GM18505 (cell line): ENCODE data around the gene CPA1.

Experiments used
- ATAC-seq: cut with Tn5 transposase; IDR thresholded peaks from one replicate; pipeline ENCODE4 v1.9.1; 2021; ENCODE audit not compliant: unreplicated experiment
- POLR2A ChIP-seq: IDR thresholded peaks from 4 replicates; pipeline ENCODE4 v1.6.1; 2011; ENCODE audit warnings: borderline replicate concordance; ENCODE audit not compliant: insufficient read depth, insufficient read length; ENCODE audit errors: extremely low read depth

The CPA1 gene

DNA sequence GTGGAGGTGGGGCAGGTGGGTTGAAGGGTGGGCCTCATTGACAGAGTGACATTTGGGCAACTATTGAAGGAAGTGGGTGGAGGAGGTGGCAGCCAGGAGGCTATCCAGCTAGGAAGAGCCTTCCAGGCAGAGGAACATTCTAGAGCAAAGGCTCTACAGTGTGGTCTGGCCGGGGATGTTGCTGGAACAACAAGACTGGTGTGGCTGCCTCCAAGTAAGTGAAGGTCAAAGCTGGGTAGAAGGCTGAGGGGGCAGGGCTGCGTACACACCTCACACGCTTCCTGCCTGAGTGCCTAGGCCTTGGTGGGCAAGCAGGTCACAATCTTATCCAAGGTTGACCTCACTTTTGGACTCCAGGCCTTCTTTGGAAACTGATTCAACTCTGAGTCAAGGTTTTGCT, 6.6 kb downstream of the CPA1 start:
- TF ChIP-seq POLR2A = no peak

GRCh38 chr7:130387306-130387627, 7.0 kb downstream of the CPA1 start:
- no peak for ATAC-seq
- TF ChIP-seq POLR2A = no peak

More for the DNA sequence above, 6.6 kb downstream of the CPA1 start:
- ATAC-seq = no peak

GRCh38 chr7:130387628-130388403, 7.5 kb downstream of the CPA1 start:
- no peak for ATAC-seq
- no peak for TF ChIP-seq POLR2A

- TF ChIP-seq POLR2A = no peak
- ATAC-seq = no peak
Measured at GRCh38 chr7:130388671-130389070, 8.4 kb downstream of the CPA1 start.

- no peak for TF ChIP-seq POLR2A
- ATAC-seq = no peak
Measured at GRCh38 chr7:130390486-130390885, 10.2 kb downstream of the CPA1 start.

DNA sequence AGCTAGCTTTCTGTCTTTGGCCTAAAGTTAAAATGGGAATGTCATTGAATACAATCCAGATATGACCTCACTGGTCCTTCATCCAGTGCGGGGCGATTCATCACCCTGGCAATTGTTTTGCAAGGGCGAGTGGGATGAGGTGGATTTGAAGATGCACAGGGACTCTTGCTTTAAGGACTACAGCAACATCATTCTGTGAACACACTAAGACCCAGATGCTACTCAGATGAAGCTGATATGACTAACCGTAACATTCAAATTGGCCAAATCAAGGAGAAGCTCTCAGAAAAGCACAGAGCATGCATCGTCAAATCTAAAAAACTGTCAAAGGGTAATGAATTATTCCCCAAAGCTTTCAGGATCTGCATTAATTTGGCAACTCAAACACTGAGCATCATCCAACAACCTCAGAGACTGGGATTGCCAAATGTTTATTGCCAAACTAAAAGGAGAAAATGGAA, 12.8 kb downstream of the CPA1 start:
- no peak for TF ChIP-seq POLR2A
- no peak for ATAC-seq

DNA sequence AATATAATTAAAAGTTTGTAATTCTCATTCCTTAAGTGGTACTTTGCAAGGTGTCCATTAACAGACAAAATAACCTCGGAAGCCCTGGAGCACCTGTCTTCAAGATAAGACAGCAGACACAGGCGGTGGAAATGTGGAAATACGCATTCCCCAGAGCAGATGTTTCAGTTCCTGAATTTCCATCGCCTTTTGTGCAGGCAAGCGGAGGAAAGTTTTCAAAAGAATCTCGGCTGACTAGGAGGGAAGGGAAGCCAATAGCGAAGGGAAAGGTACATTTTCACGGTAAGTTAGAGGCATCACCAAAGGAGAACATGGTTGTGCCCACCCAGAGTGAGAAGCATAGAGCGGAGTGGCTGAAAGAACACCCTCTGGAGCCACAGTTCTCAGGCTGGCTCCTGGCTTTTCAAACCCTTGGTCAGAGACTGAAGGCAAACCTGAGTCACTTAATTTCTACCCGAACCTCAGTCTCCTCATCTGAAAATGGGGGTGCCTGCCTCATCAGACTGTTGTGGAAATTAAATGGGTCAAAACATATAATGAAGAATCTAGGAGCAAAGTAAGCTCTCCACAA, 13.6 kb downstream of the CPA1 start:
- ATAC-seq = no peak
- TF ChIP-seq POLR2A = no peak

DNA sequence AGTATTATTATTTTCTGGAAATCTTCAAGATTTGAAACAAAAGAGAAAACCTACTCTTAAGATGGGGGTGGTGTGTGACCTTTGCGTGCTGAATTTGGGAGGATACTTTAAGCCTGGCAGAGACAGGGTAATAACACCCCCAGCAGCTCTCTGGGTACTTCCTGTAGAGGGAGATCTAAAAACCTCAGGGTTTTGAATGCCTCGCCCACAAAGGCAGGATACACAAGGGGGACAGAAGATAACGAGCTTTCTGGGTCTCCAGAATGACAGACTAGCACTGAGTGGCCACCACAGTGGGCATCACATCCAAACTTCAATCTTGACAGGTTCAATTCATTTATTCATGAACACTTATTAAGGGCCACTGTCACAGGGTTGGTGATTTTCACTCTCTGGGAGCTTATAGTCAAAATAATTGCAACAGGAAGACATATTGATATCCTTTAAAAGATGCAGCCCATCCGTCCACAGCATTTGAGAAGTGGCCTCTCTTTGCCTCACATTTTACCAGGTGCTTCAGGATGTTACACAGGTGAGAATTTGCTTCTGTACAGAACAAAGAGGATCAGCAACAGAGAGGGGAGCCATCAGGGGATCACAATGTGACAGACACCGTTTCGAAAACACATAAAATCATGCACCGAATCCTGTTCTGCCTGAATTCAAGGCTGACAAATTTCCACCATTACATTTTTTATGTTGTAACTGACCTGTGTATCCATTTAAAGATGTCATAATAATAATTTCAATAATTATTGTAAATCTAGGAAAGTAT, 14.3 kb downstream of the CPA1 start:
- TF ChIP-seq POLR2A = no peak
- no peak for ATAC-seq

DNA sequence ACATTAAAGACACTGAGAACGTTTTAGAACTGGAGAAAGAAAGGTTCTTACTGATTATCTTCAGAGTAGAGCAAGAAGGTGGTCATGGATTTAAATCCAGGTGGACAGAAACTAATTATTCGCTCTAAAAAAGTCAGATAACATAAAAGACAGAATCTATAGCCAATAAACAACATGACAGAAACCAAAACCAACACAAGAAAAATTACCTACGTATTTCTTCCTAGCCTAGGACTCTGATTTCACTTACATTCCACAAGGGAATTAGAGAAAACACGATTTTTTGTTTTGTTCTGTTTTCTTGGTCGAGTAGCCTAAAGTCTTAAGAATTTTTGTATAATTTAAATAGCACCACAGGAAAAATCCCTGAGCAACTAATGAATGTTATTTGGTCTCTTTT, 15.1 kb downstream of the CPA1 start:
- TF ChIP-seq POLR2A = no peak
- ATAC-seq = no peak

DNA sequence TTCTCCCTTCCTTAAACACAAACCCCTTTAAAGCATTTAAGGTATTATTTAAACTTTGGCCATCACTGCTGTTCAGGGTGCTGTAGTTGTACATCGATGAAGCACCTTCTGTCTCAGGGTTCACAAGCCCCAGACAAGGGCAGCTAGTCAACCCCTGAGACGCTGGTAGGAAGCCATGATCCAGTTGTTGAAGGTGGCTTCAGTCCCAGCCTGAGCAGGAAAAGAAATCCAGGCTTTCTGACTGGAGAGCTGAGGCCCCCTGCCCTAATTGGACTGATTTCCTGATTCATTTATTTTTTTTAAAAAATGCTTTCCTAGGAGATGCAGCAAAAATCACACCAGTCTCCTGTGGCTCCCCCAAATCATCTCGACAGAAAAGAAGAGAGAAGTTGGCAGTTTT, 15.8 kb downstream of the CPA1 start:
- ATAC-seq = no peak
- no peak for TF ChIP-seq POLR2A

DNA sequence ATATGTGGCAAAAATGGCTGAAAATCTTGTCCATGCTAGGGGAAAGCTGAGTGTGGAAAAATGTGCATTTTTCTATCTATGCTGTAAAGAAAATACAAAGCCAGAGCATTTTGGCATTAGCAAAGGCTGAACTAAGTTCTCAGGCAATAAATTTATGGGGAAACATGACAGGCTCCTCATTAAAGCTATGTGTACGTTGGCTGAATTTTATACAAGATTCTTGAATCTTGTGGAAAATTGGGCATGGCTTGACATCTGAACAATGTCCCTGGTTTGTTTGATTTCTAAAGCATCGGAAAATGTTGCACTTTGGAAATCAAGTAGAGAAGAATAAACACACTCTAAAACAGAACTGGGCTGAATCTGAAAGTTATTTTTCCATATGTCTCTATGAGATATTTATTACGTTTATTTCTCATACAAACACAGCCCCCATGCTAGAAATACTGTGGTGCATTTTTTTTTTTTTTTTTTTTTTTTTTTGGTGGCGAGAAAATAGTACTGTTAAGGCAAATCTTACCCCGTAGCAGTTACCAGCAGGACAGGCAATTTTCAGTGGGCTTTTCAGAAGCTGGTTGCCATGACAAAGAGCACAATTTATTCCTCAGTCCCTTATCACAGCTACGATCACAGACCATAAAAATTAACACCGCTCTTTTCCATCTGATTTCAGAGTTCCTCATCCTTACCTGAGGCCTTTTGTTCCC, 16.9 kb downstream of the CPA1 start:
- ATAC-seq = no peak
- no peak for TF ChIP-seq POLR2A

GRCh38 chr7:130397758-130398073, 17.4 kb downstream of the CPA1 start:
- TF ChIP-seq POLR2A = no peak
- ATAC-seq = no peak

DNA sequence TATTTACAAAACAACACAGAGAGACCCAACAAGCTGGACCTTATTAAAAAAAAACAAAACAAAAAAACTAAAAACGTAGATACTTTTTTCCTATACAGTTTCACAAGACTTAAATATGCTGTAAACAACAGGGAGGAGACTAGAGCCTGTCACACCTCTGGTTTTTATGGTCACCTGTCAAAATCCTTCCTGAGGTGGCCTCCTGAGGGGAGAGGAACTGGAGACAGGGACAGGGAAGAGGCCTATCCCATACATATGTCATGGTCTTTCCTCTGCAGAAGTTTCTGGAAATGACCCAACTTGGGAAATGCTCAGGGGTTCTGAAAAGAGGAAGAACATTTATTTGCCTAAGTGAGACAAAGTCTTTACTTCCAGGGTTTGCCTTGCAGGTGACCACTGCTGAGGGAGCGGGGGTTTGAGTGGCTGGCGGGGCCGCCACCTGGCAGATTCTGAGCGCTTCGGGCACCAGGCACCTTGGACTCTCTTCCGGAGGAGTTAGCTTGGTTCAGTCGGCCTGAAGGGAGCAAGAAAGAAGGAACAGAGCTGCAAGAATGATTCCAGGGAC, 18.3 kb downstream of the CPA1 start:
- ATAC-seq = no peak
- TF ChIP-seq POLR2A = no peak
